ENCODE results near the gene DOCK4.

DNA sequence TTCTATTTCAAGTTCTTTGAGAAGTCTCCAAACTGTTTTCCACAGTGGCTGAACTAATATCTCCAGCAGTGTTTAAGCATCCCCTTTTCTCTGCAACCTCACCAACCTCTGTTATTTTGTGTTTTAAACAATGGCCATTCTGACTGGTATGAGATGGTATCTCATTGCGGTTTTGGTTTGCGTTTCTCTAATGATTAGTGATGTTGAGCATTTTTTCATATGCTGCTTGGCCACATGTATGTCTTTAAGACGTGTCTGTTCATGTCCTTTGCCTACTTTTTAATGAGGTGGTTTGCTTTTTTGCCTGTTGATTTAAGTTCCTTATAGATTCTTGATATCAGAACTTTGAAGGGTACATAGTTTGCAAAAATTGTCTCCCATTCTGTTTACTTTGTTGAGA is 487.3 kb downstream of the DOCK4 start:
- TF ChIP-seq, protein P1, sequence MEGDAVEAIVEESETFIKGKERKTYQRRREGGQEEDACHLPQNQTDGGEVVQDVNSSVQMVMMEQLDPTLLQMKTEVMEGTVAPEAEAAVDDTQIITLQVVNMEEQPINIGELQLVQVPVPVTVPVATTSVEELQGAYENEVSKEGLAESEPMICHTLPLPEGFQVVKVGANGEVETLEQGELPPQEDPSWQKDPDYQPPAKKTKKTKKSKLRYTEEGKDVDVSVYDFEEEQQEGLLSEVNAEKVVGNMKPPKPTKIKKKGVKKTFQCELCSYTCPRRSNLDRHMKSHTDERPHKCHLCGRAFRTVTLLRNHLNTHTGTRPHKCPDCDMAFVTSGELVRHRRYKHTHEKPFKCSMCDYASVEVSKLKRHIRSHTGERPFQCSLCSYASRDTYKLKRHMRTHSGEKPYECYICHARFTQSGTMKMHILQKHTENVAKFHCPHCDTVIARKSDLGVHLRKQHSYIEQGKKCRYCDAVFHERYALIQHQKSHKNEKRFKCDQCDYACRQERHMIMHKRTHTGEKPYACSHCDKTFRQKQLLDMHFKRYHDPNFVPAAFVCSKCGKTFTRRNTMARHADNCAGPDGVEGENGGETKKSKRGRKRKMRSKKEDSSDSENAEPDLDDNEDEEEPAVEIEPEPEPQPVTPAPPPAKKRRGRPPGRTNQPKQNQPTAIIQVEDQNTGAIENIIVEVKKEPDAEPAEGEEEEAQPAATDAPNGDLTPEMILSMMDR (conservative IDR thresholded peaks at IDR 0.05; ENCODE audit: low read length) = no peak
- TF ChIP-seq EZH2phosphoT487 (IDR thresholded peaks at IDR 0.05; ENCODE audit: borderline replicate concordance) = no peak
